Skeletal muscle tissue (tissue), 4 donors: ENCODE data around the gene PDLIM7. TPM values are rescaled to one million over a fixed set of nuclear protein-coding genes. Genes with fewer than 3 reads are reported as not detected.
A peak's percentile ranks its signal among the peaks of the same experiment; 100 is the strongest.
"Not testable (repeated sequence)": the region's sequence is repeated elsewhere in the genome, so short reads cannot be mapped to it uniquely, and the experiment has no call there.

ENCODE experiments used
- H3K27ac ChIP-seq: one replicate; pipeline ENCODE4 v1.7.0; 2013; ENCODE audit warnings: mild to moderate bottlenecking, low read depth, low read length, inconsistent platforms
- H3K27me3 ChIP-seq, 3 donors: one replicate each; pipeline ENCODE4 v1.7.0; 2013; ENCODE audit warnings: low read length in 3 of 3; ENCODE audit not compliant: control insufficient read depth in 3 of 3, insufficient read depth in 3 of 3
- H3K36me3 ChIP-seq, 3 donors: one replicate each; pipeline ENCODE4 v1.7.0; 2013; ENCODE audit warnings: low read length in 3 of 3; ENCODE audit not compliant: control insufficient read depth in 3 of 3, insufficient read depth in 3 of 3
- H3K4me1 ChIP-seq, 3 donors: one replicate each; pipeline ENCODE4 v1.7.0; 2013; ENCODE audit warnings: low read length in 3 of 3, mild to moderate bottlenecking in 3 of 3; ENCODE audit not compliant: control insufficient read depth in 3 of 3, insufficient read depth in 3 of 3
- H3K4me3 ChIP-seq, 3 donors: one replicate each; pipeline ENCODE4 v1.7.0; 2013; ENCODE audit warnings: low read length in 3 of 3
- H3K9ac ChIP-seq, 3 donors: one replicate each; pipeline ENCODE4 v1.7.0; 2013; ENCODE audit warnings: low read length in 3 of 3, mild to moderate bottlenecking in 3 of 3, moderate library complexity in 2 of 3, low read depth in 1 of 3
- H3K9me3 ChIP-seq, 3 donors: one replicate each; pipeline ENCODE4 v1.7.0; 2013; ENCODE audit warnings: low read length in 3 of 3; ENCODE audit not compliant: control insufficient read depth in 3 of 3
- total RNA-seq: library from RNA; depleted of rRNA; stranded (reverse); fragments of >200 nt; gene quantifications from one replicate; pipeline ENCODE4 v1.2.3, GENCODE V29; 2014
- donor health status: Osteomylitis.

PDLIM7 gene
- total RNA-seq, 1 donor from 2014 or later: 44.9 TPM

DNA sequence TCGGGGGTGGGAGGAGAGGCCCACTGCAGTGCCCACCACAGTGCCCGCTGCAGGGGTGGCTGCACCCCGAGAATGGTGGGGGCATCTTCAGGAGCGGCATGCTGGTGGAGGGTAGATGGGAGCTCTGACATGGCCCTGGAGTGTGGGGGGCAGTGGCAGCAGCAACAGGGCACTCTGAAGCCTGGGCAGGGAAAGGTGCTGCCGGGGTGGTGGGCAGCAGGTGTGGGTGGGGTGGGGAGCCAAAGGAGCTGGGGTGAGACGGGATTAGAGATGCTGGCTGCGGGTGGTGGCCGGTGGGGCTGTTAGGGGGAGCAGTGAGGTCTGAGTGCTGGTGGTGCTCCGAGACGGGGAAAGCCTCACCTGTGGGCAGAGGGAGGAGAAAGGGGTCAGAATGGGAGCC, 39.0 kb upstream of the PDLIM7 start:
- peaks cover 59 to 80% (median 73%) of the 10 kb centered on the region in 3 donors for H3K4me1 ChIP-seq
- peak overlapping the region; percentile 83 for H3K27ac ChIP-seq
- no peak overlapping the region for H3K4me3 ChIP-seq
- no peaks in the 10 kb centered on the region for H3K27me3 ChIP-seq
- H3K36me3 ChIP-seq: peaks cover 30 to 49% (median 36%) of the 10 kb centered on the region in 3 donors
- H3K9ac ChIP-seq: peak overlapping the region; percentile 17 to 74 (median 36)
- H3K9me3 ChIP-seq: no peaks in the 10 kb centered on the region

DNA sequence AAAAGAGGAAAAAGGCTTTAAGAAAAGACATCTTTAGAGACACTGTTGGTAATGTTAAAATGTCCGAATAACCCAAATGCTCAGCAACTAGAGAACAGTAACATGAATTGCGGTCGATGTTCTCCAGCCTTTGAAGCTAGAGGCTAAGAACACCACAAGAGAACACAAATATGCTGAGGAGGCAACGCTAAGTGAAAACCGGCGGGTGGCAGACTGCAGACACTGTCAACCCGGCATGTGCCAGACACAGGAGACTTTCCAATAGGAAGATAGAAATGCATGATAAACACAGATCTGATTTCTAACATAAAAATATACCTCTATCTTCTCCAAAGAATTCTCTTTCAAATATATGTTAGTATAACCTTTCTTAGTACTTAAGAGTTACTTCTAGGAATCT, 37.7 kb upstream of the PDLIM7 start:
- Histone ChIP-seq H3K4me1 (peaks cover 59 to 76% (median 69%) of the 10 kb centered on the region in 3 donors), H3K9ac (peak overlapping the region in 2 of 3 donors; percentile 4 to 56), H3K36me3 (peaks cover 41 to 58% (median 47%) of the 10 kb centered on the region in 3 donors), H3K27me3 (no peaks in the 10 kb centered on the region), H3K27ac (peak overlapping the region; percentile 65), H3K4me3 (no peak overlapping the region), H3K9me3 (no peaks in the 10 kb centered on the region)

DNA sequence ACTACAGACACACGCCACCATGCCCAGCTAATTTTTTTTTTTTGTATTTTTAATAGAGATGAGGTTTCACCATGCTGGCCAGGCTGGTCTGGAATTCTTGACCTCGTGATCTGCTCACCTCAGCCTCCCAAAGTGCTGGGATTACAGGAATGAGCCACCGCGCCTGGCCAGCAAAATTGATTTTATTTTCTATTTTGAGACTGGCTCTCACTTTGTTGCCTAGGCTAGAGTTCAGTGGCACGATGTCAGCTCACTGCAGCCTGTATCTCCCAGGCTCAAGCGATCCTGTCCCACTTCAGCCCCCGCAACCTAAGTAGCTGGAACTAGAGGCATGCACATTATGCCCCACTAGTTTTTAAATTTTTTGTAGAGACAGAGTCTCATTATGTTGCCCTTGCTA, 37.0 kb upstream of the PDLIM7 start:
- H3K4me1 ChIP-seq: peaks cover 54 to 71% (median 71%) of the 10 kb centered on the region in 3 donors
- H3K9ac ChIP-seq: peak overlapping the region; percentile 43 to 62 (median 56)
- peak overlapping the region; percentile 65 for H3K27ac ChIP-seq
- not testable (repeated sequence) for H3K4me3 ChIP-seq, H3K27me3 ChIP-seq, H3K9me3 ChIP-seq
- H3K36me3 ChIP-seq: peaks cover 48 to 65% (median 54%) of the 10 kb centered on the region in 3 donors

DNA sequence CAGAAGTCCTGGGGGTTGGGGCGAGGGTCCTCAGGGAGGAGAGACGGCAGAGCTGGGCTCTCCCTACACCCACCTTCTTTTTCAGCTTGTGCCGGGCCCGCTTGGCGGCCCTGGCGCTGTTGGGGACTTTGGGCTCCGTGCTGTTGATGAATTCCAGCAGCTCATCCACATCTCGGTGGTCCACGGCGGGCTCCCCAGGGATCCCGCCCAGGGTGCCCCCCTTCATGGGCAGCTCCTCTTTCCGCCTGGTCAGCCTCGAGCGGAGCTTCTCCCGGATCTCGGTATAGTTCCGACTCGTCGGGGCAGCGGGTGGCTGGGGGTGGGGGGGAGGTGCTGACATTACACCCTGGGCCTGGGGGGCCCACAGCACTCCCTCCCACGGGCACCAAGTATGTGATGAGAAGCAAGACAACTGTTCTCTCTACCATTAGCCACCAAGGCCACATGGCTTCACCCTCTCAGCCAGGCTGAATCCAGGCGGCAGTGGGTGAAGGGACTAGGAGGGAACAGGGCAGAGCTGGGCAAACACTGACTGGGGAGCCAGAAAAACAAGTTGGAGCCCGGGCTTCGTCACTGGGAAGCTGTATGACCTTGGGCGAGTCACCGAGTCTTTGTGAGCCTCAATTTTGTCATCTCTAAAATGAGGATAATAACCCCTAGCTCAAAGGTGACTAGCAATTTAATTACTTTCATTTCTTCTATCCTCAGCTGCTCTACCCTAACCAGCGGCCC, 34.0 kb upstream of the PDLIM7 start:
- peaks cover 67 to 75% (median 69%) of the 10 kb centered on the region in 3 donors for H3K36me3 ChIP-seq
- no peaks in the 10 kb centered on the region for H3K9me3 ChIP-seq
- peak overlapping the region in 1 of 3 donors; percentile 63 for H3K9ac ChIP-seq
- H3K4me1 ChIP-seq: peaks cover 27 to 64% (median 54%) of the 10 kb centered on the region in 3 donors
- no peak overlapping the region for H3K27ac ChIP-seq
- no peak overlapping the region for H3K4me3 ChIP-seq
- H3K27me3 ChIP-seq: no peaks in the 10 kb centered on the region

DNA sequence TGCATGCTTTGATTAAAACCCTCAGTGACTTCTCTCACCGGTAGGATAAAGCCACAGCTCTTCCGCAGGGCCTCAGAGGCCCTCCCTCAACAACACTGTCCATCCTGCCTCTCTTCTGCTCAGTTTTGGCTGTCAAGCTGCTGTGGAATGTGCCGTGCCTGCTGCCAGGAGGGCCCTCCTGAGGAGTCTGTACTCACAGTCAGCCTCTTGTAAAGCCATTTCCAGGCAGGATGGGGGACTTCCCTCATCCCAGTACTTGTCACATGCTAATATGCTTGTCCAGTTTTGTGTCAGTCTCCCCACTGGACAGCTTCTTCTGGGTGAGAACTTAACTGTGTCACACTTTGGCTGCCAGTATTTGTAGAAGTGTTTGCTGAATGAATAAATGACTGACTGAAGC, 33.2 kb upstream of the PDLIM7 start:
- peaks cover 63 to 76% (median 69%) of the 10 kb centered on the region in 3 donors for H3K36me3 ChIP-seq
- H3K27ac ChIP-seq: no peak overlapping the region
- no peaks in the 10 kb centered on the region for H3K27me3 ChIP-seq
- peaks cover 23 to 64% (median 55%) of the 10 kb centered on the region in 3 donors for H3K4me1 ChIP-seq
- H3K9me3 ChIP-seq: no peaks in the 10 kb centered on the region
- H3K4me3 ChIP-seq: no peak overlapping the region
- peak overlapping the region in 2 of 3 donors; percentile 40 to 63 for H3K9ac ChIP-seq

DNA sequence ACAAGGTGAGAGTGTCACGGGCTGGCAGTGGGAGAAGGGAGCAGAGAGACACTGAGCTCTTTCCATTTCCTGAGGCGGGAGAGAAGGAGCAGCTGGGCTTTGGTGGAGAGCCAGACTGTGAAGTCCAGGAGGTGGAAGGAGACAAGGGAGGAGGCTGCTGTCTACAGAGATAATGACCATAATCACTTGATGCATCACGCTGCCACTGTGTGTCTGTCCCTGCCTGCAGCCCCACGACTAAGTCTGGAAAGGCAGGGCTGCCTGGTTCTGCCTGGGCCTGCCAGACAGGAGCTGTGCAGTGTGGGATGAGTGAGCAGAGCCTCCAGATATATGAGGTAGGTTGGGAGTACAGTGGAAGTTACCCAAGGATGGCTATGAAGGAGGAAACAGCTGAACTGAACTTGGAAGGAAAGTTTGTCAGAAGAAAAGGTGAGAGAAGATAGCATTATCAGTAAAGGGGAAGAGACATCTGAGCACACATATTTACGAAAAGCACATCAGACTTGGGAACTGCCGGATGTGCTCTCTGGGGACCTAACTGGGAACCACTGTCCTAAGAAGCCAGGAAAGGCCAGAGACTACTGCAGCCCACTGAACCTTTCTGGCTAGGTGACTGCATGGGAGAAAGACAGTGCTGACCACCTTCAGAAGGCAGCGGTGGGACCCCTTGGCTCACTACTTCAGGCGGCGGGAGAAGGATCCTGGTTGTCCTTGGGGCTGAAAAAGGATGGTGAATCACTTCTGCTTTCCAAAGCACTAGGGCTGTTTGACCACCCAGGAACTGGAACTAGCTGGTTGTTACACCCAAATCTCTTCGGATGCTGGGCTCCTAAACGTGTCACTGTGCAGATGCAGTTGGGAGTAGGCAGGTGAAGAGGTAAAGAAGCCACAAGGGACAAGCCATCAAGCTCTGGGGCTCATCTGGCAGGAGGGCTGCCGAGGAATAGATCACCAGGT, 32.1 kb upstream of the PDLIM7 start:
- no peaks in the 10 kb centered on the region for H3K27me3 ChIP-seq
- no peak overlapping the region for H3K27ac ChIP-seq
- peaks cover 72 to 82% (median 74%) of the 10 kb centered on the region in 3 donors for H3K36me3 ChIP-seq
- H3K9ac ChIP-seq: no peak overlapping the region
- peaks cover 24 to 65% (median 56%) of the 10 kb centered on the region in 3 donors for H3K4me1 ChIP-seq
- no peak overlapping the region for H3K4me3 ChIP-seq
- H3K9me3 ChIP-seq: no peaks in the 10 kb centered on the region

DNA sequence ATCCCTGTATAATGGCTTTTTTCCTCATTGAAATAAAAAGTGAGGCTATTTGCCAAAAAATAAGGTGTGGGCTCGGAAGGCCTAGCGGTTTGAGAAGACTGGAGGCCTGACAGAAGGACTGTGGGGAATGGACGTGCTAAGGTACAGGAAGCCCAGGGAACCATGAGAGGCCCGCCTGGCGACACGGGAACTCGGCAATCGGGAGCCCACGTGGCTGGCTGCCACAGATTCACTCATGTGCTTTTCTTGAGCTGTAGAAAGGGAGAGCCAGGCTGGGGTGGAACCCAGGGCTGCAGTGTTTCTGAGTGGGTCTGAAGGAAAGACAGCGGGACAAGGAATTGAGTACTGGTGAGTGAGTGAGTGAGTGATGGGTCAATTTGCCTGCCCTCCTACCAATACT, 31.2 kb upstream of the PDLIM7 start:
- Histone ChIP-seq H3K4me1 (peaks cover 24 to 68% (median 59%) of the 10 kb centered on the region in 3 donors), H3K27me3 (no peaks in the 10 kb centered on the region), H3K9ac (no peak overlapping the region), H3K9me3 (no peaks in the 10 kb centered on the region), H3K4me3 (no peak overlapping the region), H3K36me3 (peaks cover 78 to 86% (median 79%) of the 10 kb centered on the region in 3 donors), H3K27ac (no peak overlapping the region)

DNA sequence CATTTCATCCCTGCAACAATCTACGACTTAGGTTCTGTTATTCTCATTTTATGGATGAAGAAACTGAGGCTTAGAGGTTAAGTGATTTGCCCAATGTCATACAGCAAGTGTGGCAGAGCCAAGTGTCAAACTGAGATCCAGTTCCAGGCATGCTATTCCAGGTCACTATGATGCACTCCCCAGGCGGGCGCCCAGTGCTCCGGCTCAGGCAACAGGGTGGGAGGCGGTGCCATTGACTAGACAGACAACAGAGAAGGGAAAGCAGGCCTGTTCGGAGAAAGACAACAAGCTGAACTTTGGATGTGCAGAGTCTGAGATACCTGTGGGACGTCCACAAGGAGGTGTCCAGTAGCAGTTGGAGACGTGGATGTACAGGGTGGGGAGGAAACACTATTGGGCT, 30.2 kb upstream of the PDLIM7 start:
- Histone ChIP-seq H3K9me3 (no peaks in the 10 kb centered on the region), H3K27me3 (no peaks in the 10 kb centered on the region), H3K9ac (no peak overlapping the region), H3K27ac (no peak overlapping the region), H3K4me1 (peaks cover 22 to 62% (median 54%) of the 10 kb centered on the region in 3 donors), H3K36me3 (peaks cover 75 to 82% (median 76%) of the 10 kb centered on the region in 3 donors), H3K4me3 (no peak overlapping the region)

DNA sequence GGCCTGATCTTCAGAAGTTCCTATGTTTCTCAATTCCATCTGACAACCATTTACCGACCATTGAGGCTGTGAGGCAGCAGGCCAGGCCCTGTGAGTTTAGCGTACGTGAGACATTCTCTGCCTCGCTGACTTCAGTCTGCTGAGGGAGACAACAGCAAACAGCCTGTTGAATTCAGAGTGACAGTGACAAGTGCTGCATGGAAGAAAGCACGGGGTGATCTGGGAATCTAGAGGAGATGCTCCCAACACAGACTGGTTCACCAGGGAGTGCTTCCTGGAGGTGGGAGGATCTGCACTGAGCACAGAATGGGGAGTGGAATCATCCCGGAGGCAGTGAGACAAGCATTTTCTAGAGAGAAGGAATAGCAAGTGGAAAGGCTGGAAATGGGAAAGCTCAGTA, 29.4 kb upstream of the PDLIM7 start:
- peaks cover 22 to 60% (median 54%) of the 10 kb centered on the region in 3 donors for H3K4me1 ChIP-seq
- H3K27ac ChIP-seq: peak overlapping the region; percentile 68
- H3K4me3 ChIP-seq: no peak overlapping the region
- H3K36me3 ChIP-seq: peaks cover 68 to 79% (median 73%) of the 10 kb centered on the region in 3 donors
- H3K27me3 ChIP-seq: no peaks in the 10 kb centered on the region
- no peaks in the 10 kb centered on the region for H3K9me3 ChIP-seq
- H3K9ac ChIP-seq: no peak overlapping the region
